Liver (tissue), 9 donors: ENCODE data around the gene NFIA. TPM values are rescaled to one million over a fixed set of nuclear protein-coding genes. Genes with fewer than 3 reads are reported as not detected.

ENCODE experiments used
- DNase-seq: peaks from one replicate; pipeline ENCODE4 v3.0.0-alpha.2; 2017; ENCODE audit warnings: low spot score
- H3K27ac ChIP-seq, 2 donors: one replicate each; pipeline ENCODE4 v1.7.0; 2013; ENCODE audit warnings: inconsistent platforms in 2 of 2, low read length in 2 of 2, control low read depth in 1 of 2, low read depth in 1 of 2, mild to moderate bottlenecking in 1 of 2
- H3K27me3 ChIP-seq, 4 donors: one replicate each; pipeline versions ENCODE4 v1.6.1 to v1.7.0; 2013; ENCODE audit warnings: low read length in 3 of 4, inconsistent platforms in 1 of 4, mild to moderate bottlenecking in 1 of 4, moderate library complexity in 1 of 4; ENCODE audit not compliant: control insufficient read depth in 4 of 4, insufficient read depth in 4 of 4
- H3K36me3 ChIP-seq, 4 donors: one replicate each; pipeline versions ENCODE4 v1.6.1 to v1.7.0; 2013; ENCODE audit warnings: low read length in 3 of 4, mild to moderate bottlenecking in 3 of 4, low read depth in 1 of 4, moderate library complexity in 1 of 4; ENCODE audit not compliant: control insufficient read depth in 4 of 4, insufficient read depth in 3 of 4
- H3K4me1 ChIP-seq, 4 donors: one replicate each; pipeline versions ENCODE4 v1.6.1 to v1.7.0; 2013; ENCODE audit warnings: low read length in 3 of 4, mild to moderate bottlenecking in 3 of 4, moderate library complexity in 1 of 4; ENCODE audit not compliant: control insufficient read depth in 4 of 4, insufficient read depth in 4 of 4
- H3K4me3 ChIP-seq, 3 donors: one replicate each; pipeline versions ENCODE4 v1.6.1 to v1.7.0; 2013; ENCODE audit warnings: low read length in 3 of 3, control low read depth in 1 of 3, low read depth in 1 of 3, mild to moderate bottlenecking in 1 of 3
- H3K9ac ChIP-seq, 2 donors: one replicate each; pipeline ENCODE4 v1.7.0; 2013; ENCODE audit warnings: low read length in 2 of 2, mild to moderate bottlenecking in 2 of 2, moderate library complexity in 2 of 2, control low read depth in 1 of 2, low read depth in 1 of 2
- H3K9me3 ChIP-seq, 4 donors: one replicate each; pipeline versions ENCODE4 v1.6.1 to v1.7.0; 2013; ENCODE audit warnings: low read length in 3 of 4; ENCODE audit not compliant: control insufficient read depth in 4 of 4
- CTCF ChIP-seq: fragments of 150-350 bp; IDR thresholded peaks from 2 replicates; pipeline ENCODE4 v1.5.1; 2017; ENCODE audit warnings: improper control_type of control experiment, low read depth, low read length; ENCODE audit not compliant: missing input control
- EGR1 ChIP-seq, 2 donors: IDR thresholded peaks; 2 replicates each; pipeline ENCODE4 v1.6.1; 2016 to 2018; ENCODE audit warnings: antibody characterized with exemption in 2 of 2, low read depth in 2 of 2
- FOXA1 ChIP-seq: IDR thresholded peaks from 2 replicates; pipeline ENCODE4 v1.6.1; 2016; ENCODE audit warnings: antibody characterized with exemption
- HNF4A ChIP-seq, 2 donors: conservative IDR thresholded peaks; 2 replicates each; pipeline ENCODE4 v1.6.1; 2016; ENCODE audit warnings: antibody characterized with exemption in 2 of 2, mild to moderate bottlenecking in 2 of 2
- HNF4G ChIP-seq: IDR thresholded peaks from 2 replicates; pipeline ENCODE4 v1.6.1; 2016; ENCODE audit warnings: antibody characterized with exemption
- JUND ChIP-seq, 2 donors: IDR thresholded peaks; 2 replicates each; pipeline ENCODE4 v1.6.1; 2016; ENCODE audit warnings: antibody characterized with exemption in 2 of 2
- MAX ChIP-seq: IDR thresholded peaks from 2 replicates; pipeline ENCODE4 v1.6.1; 2016; ENCODE audit warnings: antibody characterized with exemption
- NR2F2 ChIP-seq: IDR thresholded peaks from 2 replicates; pipeline ENCODE4 v1.6.1; 2016; ENCODE audit warnings: antibody characterized with exemption
- RAD21 ChIP-seq, 2 donors: IDR thresholded peaks; 2 replicates each; pipeline ENCODE4 v1.6.1; 2016; ENCODE audit warnings: antibody characterized with exemption in 2 of 2, mild to moderate bottlenecking in 2 of 2
- REST ChIP-seq: IDR thresholded peaks from 2 replicates; pipeline ENCODE4 v1.6.1; 2016; ENCODE audit warnings: antibody characterized with exemption, mild to moderate bottlenecking
- RXRA ChIP-seq, 2 donors: IDR thresholded peaks; 2 replicates each; pipeline ENCODE4 v1.6.1; 2017 to 2018; ENCODE audit warnings: antibody characterized with exemption in 2 of 2, mild to moderate bottlenecking in 1 of 2
- SP1 ChIP-seq: IDR thresholded peaks from 2 replicates; pipeline ENCODE4 v1.6.1; 2018; ENCODE audit warnings: antibody characterized with exemption, mild to moderate bottlenecking
- YY1 ChIP-seq: IDR thresholded peaks from 2 replicates; pipeline ENCODE4 v1.6.1; 2016; ENCODE audit warnings: antibody characterized with exemption, mild to moderate bottlenecking
- WGBS: extraction: QIAGEN DNeasy Blood & Tissue Kit; methylation state at CpG from one replicate; pipeline ENCODE4 v1.1.7; 2013; 5-methylcytosine and 5-hydroxymethylcytosine counted together
- polyA plus RNA-seq, 2 donors: library from polyadenylated mRNA; stranded (reverse) in 1 of 2; unstranded in 1 of 2; fragments of 200-250 nt in 1 of 2; fragments of >200 nt in 1 of 2; fragmentation: Nextera tagmentation in 1 of 2; extraction: Ambion mirVana in 1 of 2; gene quantifications; one replicate each; pipeline versions ENCODE4 v1.2.1 to v1.2.3, GENCODE V29; 2013 to 2015
- total RNA-seq, 2 donors: library from RNA; depleted of rRNA; stranded (reverse); fragments of >200 nt; gene quantifications; one replicate each; pipeline ENCODE4 v1.2.3, GENCODE V29; 2014
- TF ChIP-seq, protein P1 (sequence below): IDR thresholded peaks from 2 replicates; pipeline ENCODE4 v1.6.1; 2016; ENCODE audit warnings: antibody characterized with exemption
- donor health status: healthy.
- donor health status: healthy.
- donor health status: healthy.
- donor health status: healthy.
- donor health status: healthy.

Gene NFIA
- total and polyA plus RNA-seq, 4 donors: 6.8 to 53.7 (median 22.2) TPM

DNA sequence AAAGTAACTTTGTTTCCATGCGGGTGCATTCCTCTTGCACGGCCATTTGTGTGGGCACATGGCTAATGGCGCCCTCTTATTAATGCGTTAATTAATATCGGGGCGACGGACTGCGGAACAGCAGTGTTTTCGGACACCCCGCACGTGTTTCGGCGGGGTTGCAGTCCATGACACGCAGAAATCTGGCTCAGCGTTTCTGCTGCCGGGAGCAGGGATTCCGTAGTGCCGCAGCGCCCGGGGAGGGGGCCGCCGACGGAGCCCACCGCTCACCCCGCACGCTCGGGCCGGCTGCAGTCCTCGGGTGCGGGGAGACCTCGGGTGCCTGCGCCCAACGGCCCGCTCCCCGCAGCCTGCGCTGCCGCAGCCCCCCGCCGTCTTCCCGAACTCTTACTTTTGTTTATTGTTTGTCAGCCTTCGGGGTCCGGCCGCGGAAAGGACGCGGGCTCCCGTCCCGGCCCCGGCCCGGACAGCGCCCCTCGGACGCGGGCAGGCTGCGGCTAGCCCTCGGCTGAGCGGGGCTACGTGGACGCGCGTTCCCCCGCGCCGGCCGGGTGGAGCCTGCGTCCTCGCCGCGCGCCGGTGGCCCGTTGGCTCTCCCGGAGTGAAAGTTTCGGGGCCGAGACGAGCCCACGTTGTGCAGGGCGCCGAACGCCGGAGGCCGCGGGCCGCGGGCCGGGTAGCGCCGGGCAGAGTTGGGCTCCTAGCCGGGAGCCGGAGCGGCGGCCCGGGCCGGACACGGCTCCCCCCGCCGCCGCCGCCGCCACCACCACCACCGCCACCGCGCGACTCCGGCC is 849 bp downstream of the NFIA start:
- H3K4me1 ChIP-seq: peaks cover 5 to 67% (median 47%) of the 10 kb centered on the region in 4 donors
- H3K27me3 ChIP-seq: no peaks in the 10 kb centered on the region
- peak overlapping the region; percentile 87 to 100 (median 92) for H3K4me3 ChIP-seq
- peaks cover under 1 to 2% (median 1%) of the 10 kb centered on the region in 4 donors for H3K36me3 ChIP-seq
- TF ChIP-seq YY1 (peak; percentile 35), HNF4A (conservative IDR thresholded peaks at IDR 0.05) (no peak)
- H3K27ac ChIP-seq: peak overlapping the region; percentile 97 to 98
- no peaks in the 10 kb centered on the region for H3K9me3 ChIP-seq
- peak; percentile 68 for DNase-seq
- peak overlapping the region; percentile 63 to 97 for H3K9ac ChIP-seq
- WGBS: under 1% methylated on average over 105 of the region's 105 CpGs

DNA sequence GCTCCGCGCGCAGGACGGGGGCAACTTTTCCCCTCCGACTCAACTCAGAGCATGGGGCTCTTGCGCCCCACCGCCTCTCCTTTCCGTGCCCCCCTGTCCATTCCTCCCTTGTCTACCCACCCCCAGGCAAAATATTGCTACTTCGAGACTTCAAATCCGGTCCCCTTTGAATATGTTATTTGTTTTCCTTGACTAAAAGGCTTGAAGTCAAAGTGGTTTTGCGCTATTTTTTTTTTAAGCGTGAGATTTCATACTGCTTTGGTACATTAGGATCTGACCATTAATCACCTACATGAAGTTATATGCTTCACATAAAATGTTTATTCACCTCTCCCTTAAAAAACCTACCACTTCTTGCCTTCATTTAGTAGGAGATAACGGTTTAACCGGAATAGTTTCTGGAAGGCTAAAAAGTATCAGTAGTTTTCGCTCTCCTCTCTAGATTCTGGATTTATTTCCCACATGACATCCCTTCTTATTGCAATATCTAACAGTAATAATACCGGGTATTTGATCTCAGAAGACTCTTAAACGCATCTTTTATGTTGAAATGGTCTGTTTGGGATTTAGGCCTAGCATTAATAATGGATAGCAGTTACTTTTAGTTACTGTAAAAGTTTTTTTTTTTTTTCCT is 1.6 kb downstream of the NFIA start:
- TF ChIP-seq RXRA (IDR thresholded peaks at IDR 0.05) (no peak), JUND (IDR thresholded peaks at IDR 0.05) (no peak), RAD21 (IDR thresholded peaks at IDR 0.05) (peak in 1 of 2 donors; percentile 6), NR2F2 (no peak), MAX (no peak), YY1 (no peak), EGR1 (IDR thresholded peaks at IDR 0.05; ENCODE audit: low read depth in 2 of 2) (no peak)
- TF ChIP-seq, protein P1, sequence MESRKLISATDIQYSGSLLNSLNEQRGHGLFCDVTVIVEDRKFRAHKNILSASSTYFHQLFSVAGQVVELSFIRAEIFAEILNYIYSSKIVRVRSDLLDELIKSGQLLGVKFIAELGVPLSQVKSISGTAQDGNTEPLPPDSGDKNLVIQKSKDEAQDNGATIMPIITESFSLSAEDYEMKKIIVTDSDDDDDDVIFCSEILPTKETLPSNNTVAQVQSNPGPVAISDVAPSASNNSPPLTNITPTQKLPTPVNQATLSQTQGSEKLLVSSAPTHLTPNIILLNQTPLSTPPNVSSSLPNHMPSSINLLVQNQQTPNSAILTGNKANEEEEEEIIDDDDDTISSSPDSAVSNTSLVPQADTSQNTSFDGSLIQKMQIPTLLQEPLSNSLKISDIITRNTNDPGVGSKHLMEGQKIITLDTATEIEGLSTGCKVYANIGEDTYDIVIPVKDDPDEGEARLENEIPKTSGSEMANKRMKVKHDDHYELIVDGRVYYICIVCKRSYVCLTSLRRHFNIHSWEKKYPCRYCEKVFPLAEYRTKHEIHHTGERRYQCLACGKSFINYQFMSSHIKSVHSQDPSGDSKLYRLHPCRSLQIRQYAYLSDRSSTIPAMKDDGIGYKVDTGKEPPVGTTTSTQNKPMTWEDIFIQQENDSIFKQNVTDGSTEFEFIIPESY: no peak
- Histone ChIP-seq H3K9ac (peak overlapping the region; percentile 75 to 97), H3K27ac (peak overlapping the region; percentile 97 to 98), H3K4me1 (peaks cover 4 to 63% (median 40%) of the 10 kb centered on the region in 4 donors), H3K27me3 (no peaks in the 10 kb centered on the region), H3K4me3 (peak overlapping the region; percentile 21 to 100 (median 57)), H3K9me3 (no peaks in the 10 kb centered on the region), H3K36me3 (peaks cover 3 to 8% (median 6%) of the 10 kb centered on the region in 4 donors)
- 7% methylated on average over 17 of the region's 17 CpGs for WGBS
- DNase-seq: peak; percentile 63

DNA sequence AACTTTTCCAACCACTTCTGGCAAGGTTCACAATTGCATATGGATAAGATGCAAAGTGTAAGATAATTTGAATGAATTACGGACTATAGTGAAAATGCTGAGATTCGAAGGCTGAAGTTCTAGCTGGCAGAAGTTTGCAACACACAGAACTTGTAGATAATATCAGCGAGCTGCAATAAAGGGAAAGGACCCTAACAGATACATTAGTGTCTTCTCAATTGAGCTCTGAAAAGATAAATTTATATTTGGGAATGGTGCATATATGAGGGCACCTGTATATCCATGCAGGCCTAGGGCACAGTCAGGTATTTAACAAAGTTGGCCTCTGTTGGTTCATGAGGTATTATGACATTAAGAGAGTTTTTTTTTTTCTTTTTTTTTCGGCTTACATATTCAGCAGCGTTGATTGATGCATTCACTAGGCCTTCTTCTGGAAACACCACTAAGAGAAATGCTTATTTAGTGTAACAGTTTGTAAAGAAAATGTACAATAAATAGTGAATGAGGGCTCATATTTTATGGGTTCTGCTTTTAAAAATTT is 2.2 kb downstream of the NFIA start:
- WGBS: 14% methylated on average over 5 of the region's 5 CpGs
- no peak for DNase-seq
- Histone ChIP-seq H3K27ac (peak overlapping the region; percentile 97 to 98), H3K36me3 (peaks cover 3 to 8% (median 6%) of the 10 kb centered on the region in 4 donors), H3K27me3 (no peaks in the 10 kb centered on the region), H3K9ac (peak overlapping the region; percentile 75 to 97), H3K4me1 (peaks cover 4 to 57% (median 34%) of the 10 kb centered on the region in 4 donors), H3K4me3 (peak overlapping the region; percentile 21 to 100 (median 57)), H3K9me3 (no peaks in the 10 kb centered on the region)
- TF ChIP-seq HNF4G (no peak), YY1 (no peak), EGR1 (IDR thresholded peaks at IDR 0.05; ENCODE audit: low read depth in 2 of 2) (no peak), CTCF (no peak), HNF4A (conservative IDR thresholded peaks at IDR 0.05) (no peak), REST (no peak), FOXA1 (no peak), NR2F2 (no peak), JUND (IDR thresholded peaks at IDR 0.05) (no peak), RAD21 (IDR thresholded peaks at IDR 0.05) (no peak), SP1 (no peak)
- TF ChIP-seq, protein P1: no peak
